Body of pancreas (tissue), 4 donors: ENCODE measurements around the gene BSND. TPM values are rescaled to one million over a fixed set of nuclear protein-coding genes. Genes with fewer than 3 reads are reported as not detected.

Experiments used
- ATAC-seq: fragments of 150-250 bp; one replicate; pipeline ENCODE4 v1.9.1; 2016
- DNase-seq, 4 donors: peaks; one replicate each; pipeline ENCODE4 v3.0.0-alpha.2; 2019
- H3K27ac ChIP-seq, 4 donors: fragments of 200-600 bp; sonication (generic); 1 replicate in 3 of 4; 2 replicates in 1 of 4; pipeline versions ENCODE4 v1.5.1 to v1.6.1; 2016 to 2019; ENCODE audit warnings: mild to moderate bottlenecking in 1 of 4, mixed read lengths in 1 of 4, moderate library complexity in 1 of 4
- H3K27me3 ChIP-seq, 2 donors: fragments of 200-600 bp; sonication (generic); one replicate each; pipeline ENCODE4 v1.6.0; 2016; ENCODE audit warnings: mild to moderate bottlenecking in 1 of 2
- H3K36me3 ChIP-seq, 2 donors: fragments of 200-600 bp; sonication (generic); replicated peaks in 1 of 2; 2 replicates each; pipeline ENCODE4 v1.5.1; 2016; ENCODE audit warnings: low read depth in 2 of 2; ENCODE audit not compliant: insufficient read depth in 1 of 2
- H3K4me1 ChIP-seq: fragments of 200-600 bp; sonication (generic); one replicate; pipeline ENCODE4 v1.6.0; 2016
- H3K4me3 ChIP-seq, 2 donors: fragments of 200-600 bp; sonication (generic); 1 replicate in 1 of 2; 2 replicates in 1 of 2; pipeline ENCODE4 v1.5.1; 2016 to 2019
- H3K9me3 ChIP-seq, 3 donors: fragments of 200-600 bp; sonication (generic); 1 replicate in 2 of 3; 2 replicates in 1 of 3; pipeline ENCODE4 v1.5.1; 2016
- CTCF ChIP-seq, 7 experiments: fragments of 450-650 bp in 4 of 7; fragments of 200-600 bp in 3 of 7; sonication (generic) in 3 of 7; IDR thresholded peaks; one replicate each; pipeline ENCODE4 v1.5.1; 2016 to 2019; ENCODE audit warnings: antibody characterized with exemption in 7 of 7
- POLR2A ChIP-seq, 3 donors: fragments of 450-650 bp; IDR thresholded peaks; one replicate each; pipeline ENCODE4 v1.6.1; 2016; ENCODE audit warnings: antibody characterized with exemption in 3 of 3, mild to moderate bottlenecking in 2 of 3
- WGBS, 2 donors: methylation state at CpG; one replicate each; pipeline ENCODE4 v1.1.5; 2017; 5-methylcytosine and 5-hydroxymethylcytosine counted together
- intact Hi-C: fragments of 100-400 bp; cut with DNase I; formaldehyde crosslinking; loops from one replicate; pipeline ENCODE4 v1.15.1; 2023
- total RNA-seq, 2 donors: library from RNA; depleted of rRNA; stranded (reverse); fragments of >200 nt; gene quantifications; one replicate each; pipeline ENCODE4 v1.1.0, GENCODE V29; 2016

Gene BSND
- total RNA-seq, 2 donors from 2014 or later: not detected

DNA sequence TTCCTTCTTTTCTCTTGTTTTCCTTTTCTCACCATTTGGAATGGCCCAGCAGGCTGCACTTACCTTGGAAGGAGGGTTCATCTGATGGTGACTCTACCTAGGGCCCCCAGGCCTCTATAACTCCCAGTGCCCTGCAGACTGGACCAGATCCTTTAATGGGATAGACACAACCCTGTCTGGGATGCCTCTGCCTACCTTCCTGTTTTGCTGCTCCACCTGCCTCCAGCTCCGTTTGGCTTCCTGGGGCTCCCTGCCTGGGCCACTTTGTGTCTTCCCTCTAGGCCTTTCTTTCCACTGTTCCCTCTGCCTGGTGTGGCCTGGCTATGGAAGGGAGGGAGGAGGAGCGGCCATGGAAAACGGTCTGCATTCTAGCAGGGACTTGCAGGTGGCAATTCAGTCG is 48.1 kb downstream of the BSND start:
- no peak overlapping the region for H3K4me3 ChIP-seq
- no peak for TF ChIP-seq CTCF (IDR thresholded peaks at IDR 0.05)
- no peak for TF ChIP-seq POLR2A (IDR thresholded peaks at IDR 0.05)
- H3K9me3 ChIP-seq: no peaks in the 10 kb centered on the region
- DNase-seq (no peak), ATAC-seq (no peak)
- H3K4me1 ChIP-seq: no peaks in the 10 kb centered on the region
- intact Hi-C loops: no loop called here
- H3K27ac ChIP-seq: no peak overlapping the region
- H3K36me3 ChIP-seq: no peaks in the 10 kb centered on the region
- no peaks in the 10 kb centered on the region for H3K27me3 ChIP-seq
- WGBS, 2 donors: 75 to 81% methylated on average over 4 of the region's 4 CpGs

DNA sequence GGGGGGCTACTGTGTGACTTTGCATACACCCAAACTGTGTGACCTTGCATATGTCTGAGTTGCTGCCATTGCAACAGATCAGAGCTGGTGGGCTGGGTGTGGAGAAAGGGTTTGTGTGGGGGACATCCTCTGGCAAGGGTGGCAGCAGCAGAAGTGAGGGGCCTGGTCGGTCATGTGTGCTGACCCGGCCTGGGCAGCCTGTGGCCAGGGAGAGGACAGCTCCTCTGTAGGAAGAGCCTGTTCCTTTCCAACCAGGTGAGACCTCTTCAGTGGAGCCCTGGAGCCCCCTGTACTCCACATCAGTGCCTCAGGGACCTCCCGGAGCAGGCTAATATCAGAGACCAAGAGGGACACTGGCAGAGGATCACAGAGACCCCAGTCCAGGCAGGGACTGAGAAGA is 48.9 kb downstream of the BSND start:
- H3K9me3 ChIP-seq: no peaks in the 10 kb centered on the region
- no peak overlapping the region for H3K27ac ChIP-seq
- intact Hi-C loops: no loop called here
- no peak for ATAC-seq
- H3K4me1 ChIP-seq: no peaks in the 10 kb centered on the region
- no peaks in the 10 kb centered on the region for H3K36me3 ChIP-seq
- H3K27me3 ChIP-seq: no peaks in the 10 kb centered on the region
- DNase-seq: no peak
- 88 to 93% methylated on average over 3 of the region's 3 CpGs for WGBS, 2 donors
- TF ChIP-seq CTCF (IDR thresholded peaks at IDR 0.05): no peak
- no peak for TF ChIP-seq POLR2A (IDR thresholded peaks at IDR 0.05)
- H3K4me3 ChIP-seq: no peak overlapping the region

GRCh38 chr1:55048453-55049270 is 49.9 kb downstream of the BSND start:
- intact Hi-C loops: no loop called here
- Histone ChIP-seq H3K27ac (no peak overlapping the region), H3K27me3 (no peaks in the 10 kb centered on the region), H3K9me3 (no peaks in the 10 kb centered on the region), H3K4me3 (no peak overlapping the region), H3K4me1 (no peaks in the 10 kb centered on the region), H3K36me3 (no peaks in the 10 kb centered on the region)
- DNase-seq: no peak
- WGBS, 2 donors: 87 to 88% methylated on average over 11 of the region's 11 CpGs
- ATAC-seq: no peak
- no peak for TF ChIP-seq CTCF (IDR thresholded peaks at IDR 0.05)
- TF ChIP-seq POLR2A (IDR thresholded peaks at IDR 0.05): no peak

GRCh38 chr1:55049271-55049913 is 50.7 kb downstream of the BSND start:
- intact Hi-C loops: no loop called here
- Histone ChIP-seq H3K36me3 (no peaks in the 10 kb centered on the region), H3K9me3 (no peaks in the 10 kb centered on the region), H3K4me3 (no peak overlapping the region), H3K27me3 (no peaks in the 10 kb centered on the region), H3K27ac (no peak overlapping the region), H3K4me1 (no peaks in the 10 kb centered on the region)
- ATAC-seq: no peak
- 80 to 88% methylated on average over 5 to 9 of the region's 9 CpGs for WGBS, 2 donors
- TF ChIP-seq POLR2A (IDR thresholded peaks at IDR 0.05) (no peak), CTCF (IDR thresholded peaks at IDR 0.05) (no peak)
- no peak for DNase-seq
